ENCODE measurements around the gene RIC3.

RIC3 gene

GRCh38 chr11:8168485-8169257 is at the start of gene RIC3:
RIC3 (minus strand) TSS chr11:8169025; CDS start chr11:8168989, 36 bp downstream.
- DNase-seq (ENCODE audit: low read depth in 2 of 2), result peak; percentile 17 to 35

DNA sequence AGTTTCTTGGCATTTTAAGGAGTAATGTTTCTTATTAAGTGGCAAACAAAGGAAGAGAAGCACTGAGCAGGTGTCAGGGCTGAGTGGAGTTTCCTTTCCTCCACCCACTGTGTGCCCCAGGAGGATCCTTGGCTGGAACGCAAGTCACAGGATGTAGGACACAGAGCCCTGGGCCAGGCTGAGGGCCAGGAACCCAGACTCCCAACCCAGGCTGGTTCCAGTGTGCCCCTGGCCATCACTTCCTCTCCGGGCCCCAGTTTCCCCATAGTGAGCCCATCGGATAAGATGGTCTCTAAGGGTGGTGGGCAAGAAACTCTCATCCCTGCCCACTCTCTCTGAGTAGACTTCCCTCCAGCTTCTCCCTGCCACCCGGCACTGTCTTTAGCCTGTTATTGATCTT is 49.6 kb upstream of the RIC3 start:
- no peak for DNase-seq (ENCODE audit: low read depth in 2 of 2)

DNA sequence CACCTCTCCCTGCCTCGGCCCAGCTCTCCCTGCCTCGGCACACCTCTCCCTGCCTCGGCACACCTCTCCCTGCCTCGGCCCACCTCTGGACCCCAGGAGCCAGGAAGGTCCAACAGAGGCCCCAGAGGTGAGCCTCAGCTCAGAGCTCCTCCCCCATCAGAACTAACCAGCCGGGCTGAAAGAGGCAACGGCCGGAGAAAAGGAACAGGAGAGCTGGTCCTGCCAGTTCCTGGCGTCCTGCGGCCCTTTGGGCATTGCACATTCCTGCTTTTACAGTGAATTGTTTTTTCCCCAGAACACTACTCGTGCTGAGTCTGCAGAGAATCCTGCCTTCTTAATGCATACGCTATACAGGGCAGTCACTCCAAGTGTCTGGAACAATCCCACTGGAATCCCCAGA is 49.1 kb upstream of the RIC3 start:
- DNase-seq (ENCODE audit: low read depth in 2 of 2), result no peak

GRCh38 chr11:8217136-8217535 is 48.3 kb upstream of the RIC3 start:
- DNase-seq (ENCODE audit: low read depth in 2 of 2), result no peak

DNA sequence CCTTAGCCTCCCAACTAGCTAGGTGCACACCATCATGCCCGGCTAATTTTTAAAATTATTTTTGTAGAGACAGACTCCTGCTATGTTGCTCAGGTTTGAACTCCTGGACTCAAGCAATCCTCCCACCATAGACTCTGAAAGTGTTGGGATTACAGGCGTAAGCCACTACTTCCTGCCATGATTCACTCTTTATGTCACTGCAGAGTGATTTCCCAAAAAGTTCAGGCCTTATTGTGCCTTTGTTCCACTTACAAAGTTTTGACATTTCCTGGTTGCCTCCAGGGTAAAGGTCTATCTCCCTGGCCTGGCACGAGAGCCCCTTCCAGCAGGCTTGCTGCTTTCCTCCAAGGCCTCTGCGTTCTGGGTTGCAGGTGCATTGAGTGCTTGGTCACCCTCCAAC is 44.6 kb upstream of the RIC3 start:
- DNase-seq (ENCODE audit: low read depth in 2 of 2), result no peak

- no peak for DNase-seq (ENCODE audit: low read depth in 2 of 2)
Measured at GRCh38 chr11:8209208-8209807, 40.5 kb upstream of the RIC3 start.

DNA sequence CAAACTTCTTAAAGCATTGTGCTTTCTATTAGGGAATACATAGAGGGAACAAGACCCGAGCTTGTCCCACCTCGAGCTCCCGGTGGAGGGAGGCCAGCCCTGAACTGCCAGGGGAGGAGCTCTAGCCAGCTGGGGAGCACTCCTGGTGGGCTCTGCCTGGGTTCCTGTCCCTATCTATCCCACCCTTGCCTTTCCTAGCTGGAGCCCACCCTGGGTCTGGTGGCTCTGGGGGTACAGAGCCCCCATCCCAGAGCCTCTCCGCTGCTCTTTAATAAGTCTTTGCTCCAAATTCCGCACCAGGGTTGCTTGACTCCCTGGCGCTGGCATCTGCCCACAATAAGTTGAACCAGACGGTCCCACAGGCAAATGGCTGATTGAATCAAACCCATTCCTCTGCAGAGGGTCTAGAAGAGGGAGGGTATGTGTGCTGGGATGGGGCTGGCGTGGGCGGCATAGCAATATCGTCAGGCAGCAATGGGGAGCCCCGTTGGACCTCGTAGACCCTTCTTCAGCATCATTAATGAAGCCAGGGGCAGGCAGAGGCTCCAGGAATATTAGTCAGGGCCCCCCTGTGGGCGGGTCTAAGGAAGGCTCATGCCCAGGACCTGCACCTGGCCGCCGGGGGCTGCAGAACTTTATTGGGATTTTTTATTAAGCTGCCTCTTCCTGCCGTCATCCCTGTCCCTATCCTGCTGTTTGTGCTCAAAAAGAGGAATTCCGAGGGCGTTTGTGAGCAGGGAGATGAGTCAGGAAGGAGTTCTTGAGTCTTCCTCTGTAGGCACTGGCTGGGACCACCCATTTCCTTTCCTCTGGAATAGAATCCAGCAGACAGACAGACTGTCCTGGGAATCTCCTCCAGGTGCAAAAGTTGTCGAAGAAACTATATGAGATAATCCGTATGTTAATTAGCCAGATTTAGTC is 38.5 kb upstream of the RIC3 start:
- no peak for DNase-seq (ENCODE audit: low read depth in 2 of 2)

- no peak for DNase-seq (ENCODE audit: low read depth in 2 of 2)
Measured at GRCh38 chr11:8206251-8207079, 37.6 kb upstream of the RIC3 start.

DNA sequence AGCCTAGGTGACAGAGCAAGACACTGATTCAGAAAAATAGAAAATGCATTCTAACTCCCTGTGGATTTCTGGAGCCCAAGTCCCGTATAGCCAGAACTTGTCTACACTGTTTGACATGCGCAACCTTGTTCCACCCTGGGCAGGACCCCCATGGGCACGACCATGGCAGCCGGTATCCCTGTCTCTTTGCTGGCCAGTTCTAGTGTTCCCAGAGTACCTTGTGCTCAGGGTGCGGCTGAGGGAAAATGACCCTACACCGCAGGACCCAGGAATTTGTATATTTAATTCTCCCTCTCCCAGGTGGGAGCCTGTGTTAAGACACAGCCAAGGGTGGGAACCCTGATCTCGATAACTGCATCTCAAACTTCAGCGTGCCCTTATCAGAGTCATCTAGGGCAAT is 36.7 kb upstream of the RIC3 start:
- no peak for DNase-seq (ENCODE audit: low read depth in 2 of 2)

DNA sequence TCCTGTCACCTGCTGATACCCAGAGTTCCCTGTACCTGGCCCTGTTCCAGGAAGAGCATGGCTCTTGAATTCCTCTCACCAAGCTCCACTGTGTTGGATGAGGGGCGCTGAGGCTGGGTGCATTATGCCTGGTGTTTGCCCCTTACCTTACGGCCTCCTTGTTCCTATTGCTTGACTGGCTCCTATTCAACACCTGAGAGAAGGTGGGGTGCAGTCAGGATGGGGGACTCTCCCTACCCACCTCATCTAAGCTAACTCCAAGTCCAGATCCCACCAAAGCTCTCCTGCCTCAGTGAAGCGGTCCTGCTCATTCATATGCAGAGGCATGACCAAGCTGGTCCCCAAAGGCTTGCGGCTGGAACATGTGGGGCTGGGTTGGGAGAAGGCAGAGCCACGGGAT is 35.8 kb upstream of the RIC3 start:
- no peak for DNase-seq (ENCODE audit: low read depth in 2 of 2)

- DNase-seq (ENCODE audit: low read depth in 2 of 2), result no peak
Measured at GRCh38 chr11:8204025-8204424, 35.2 kb upstream of the RIC3 start.

DNA sequence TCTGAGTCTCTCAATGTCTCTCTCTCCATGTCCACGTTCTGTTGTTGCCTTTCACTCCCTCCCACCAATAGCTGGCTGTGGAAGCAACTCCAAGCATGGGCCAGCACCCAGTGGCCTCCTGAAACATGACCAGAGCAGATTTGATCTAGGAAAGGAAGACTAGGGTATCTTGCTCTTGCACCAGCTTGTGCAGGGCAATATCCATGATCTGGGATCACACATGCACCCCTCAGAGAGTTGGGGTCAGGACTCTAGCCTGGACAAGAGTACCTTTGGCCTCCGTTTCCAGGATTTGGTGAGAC is 34.5 kb upstream of the RIC3 start:
- DNase-seq (ENCODE audit: low read depth in 2 of 2), result no peak

DNA sequence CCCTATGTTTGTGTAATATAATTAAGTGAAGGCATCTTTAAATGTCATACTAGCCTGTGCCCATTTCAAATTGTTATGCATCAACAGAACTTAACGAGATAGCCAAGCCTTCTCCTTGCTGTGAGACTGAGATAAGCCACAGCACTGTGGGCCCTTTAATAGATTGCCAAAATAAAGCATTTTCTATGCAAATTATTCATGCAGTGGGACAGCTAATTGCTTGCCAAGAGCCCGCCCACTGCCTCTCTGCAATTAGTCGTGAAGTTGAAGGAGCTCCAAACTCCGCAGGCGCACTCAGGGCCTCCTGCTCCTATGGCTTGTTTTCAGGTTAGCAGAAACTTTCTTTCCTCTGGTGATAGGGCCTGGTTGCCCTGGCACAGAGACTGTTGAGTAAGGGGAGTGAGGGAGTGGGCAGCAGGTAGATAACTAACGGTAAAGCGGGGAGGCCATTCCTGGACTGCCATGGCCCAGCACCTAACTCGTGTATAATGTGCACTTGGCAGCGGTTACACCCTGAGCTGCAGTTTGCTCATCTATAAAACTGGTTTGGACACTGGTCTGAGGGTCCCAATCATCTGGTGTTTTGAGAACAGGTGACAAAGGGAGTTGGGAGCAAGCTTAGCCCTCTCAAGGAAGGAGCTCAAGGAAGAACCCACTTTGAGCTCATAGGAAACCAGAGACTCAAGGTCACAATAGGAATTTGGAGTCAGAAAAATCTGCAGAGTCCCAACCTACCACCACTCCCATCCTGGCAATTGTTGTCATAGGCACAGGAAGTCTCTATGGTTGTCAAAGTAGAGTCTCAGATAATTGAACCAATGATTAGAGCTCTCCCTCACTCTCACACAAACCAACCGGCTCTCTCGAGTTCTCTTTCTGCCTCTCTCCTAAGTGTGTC is 33.9 kb upstream of the RIC3 start:
- DNase-seq (ENCODE audit: low read depth in 2 of 2), result no peak

DNA sequence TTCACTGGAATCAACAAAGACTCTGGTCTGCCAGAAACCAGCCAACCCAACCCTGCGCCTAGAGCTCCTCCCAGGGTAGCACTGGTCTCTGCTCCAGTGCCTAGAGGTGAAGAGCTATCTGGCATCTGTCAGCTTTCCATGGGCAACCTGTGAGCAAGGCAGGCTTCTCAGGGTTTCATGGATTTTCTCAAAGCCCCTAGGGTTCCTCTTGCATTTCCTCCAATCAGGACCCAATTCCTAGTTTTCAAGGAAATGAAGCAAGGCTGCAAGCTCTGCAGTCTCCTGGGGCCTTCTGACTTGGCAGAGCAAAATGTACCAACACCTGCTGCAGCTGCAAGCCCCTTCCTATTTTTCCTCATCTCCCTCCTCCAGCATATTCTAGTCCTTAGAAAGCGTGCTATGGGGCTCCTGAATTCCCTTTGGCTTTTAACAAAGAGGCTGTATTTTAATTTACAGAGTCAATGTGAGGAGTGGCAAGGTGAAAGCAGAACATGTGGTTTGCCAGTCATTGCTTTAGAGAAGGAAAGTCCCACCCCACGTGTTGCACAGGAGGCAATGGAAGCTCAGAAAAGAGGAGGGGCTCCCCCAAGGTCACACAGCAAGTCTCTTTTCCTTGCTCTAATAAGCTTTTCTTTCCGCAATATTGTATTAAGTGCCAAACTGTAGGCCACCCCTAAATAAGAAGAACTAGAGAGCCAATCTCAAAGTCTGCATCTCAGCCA is 33.0 kb upstream of the RIC3 start:
- DNase-seq (ENCODE audit: low read depth in 2 of 2), result no peak

DNA sequence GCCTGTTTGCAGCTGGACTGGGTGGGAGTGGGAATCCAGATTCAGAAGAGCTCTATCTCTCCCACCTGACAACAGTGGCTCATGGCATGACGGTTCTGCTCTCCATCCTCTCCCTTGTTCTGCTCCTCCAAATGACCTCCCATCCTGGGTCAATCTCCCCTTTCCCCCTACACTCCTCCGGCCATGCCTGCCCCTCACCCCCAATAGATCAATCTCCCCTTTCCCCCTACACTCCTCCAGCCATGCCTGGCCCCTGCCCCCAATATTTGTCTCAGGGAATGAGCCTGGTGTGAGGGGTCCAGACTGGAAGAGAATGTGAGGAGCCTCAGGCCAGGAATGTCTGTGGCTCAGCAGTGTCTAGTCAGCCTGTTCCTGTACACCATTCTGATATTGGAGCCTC is 30.9 kb upstream of the RIC3 start:
- no peak for DNase-seq (ENCODE audit: low read depth in 2 of 2)

DNA sequence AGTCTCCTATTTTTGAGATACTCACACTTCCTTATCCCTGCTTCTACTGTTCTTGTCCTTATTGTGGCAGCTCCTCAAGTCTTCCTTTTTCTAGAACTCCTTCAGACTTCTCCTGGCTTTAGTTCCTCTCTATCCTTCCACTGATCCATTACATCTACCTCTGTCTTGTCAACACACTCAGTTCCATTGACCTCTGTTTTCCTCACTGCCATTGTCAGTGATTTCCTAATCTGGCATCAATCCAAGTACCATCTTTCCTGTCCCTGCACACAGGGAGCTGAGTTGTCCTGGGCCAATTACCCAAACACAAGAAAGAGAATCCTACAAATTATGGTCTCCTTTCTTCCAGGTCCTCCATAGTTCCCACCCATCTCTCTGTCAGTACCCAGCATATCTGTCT is 27.9 kb upstream of the RIC3 start:
- no peak for DNase-seq (ENCODE audit: low read depth in 2 of 2)

- DNase-seq (ENCODE audit: low read depth in 2 of 2), result no peak
Measured at GRCh38 chr11:8194956-8195355, 26.1 kb upstream of the RIC3 start.

DNA sequence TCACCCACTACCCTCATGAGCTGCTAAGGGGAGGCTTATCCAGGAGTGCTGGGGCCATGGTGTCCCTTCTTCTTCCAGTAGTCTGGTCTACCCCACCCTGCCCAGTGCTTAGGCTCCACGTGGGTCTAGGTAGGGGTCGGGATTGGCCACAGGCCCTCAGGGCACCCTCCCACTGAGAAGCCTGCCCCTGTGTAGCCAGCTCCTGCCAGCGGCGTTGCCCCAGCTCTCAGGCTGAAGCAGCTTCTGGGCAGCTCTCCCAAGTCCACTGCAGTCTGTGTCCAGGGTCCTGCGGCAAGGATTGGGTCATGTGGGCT is 24.0 kb upstream of the RIC3 start:
- DNase-seq (ENCODE audit: low read depth in 2 of 2), result no peak

DNA sequence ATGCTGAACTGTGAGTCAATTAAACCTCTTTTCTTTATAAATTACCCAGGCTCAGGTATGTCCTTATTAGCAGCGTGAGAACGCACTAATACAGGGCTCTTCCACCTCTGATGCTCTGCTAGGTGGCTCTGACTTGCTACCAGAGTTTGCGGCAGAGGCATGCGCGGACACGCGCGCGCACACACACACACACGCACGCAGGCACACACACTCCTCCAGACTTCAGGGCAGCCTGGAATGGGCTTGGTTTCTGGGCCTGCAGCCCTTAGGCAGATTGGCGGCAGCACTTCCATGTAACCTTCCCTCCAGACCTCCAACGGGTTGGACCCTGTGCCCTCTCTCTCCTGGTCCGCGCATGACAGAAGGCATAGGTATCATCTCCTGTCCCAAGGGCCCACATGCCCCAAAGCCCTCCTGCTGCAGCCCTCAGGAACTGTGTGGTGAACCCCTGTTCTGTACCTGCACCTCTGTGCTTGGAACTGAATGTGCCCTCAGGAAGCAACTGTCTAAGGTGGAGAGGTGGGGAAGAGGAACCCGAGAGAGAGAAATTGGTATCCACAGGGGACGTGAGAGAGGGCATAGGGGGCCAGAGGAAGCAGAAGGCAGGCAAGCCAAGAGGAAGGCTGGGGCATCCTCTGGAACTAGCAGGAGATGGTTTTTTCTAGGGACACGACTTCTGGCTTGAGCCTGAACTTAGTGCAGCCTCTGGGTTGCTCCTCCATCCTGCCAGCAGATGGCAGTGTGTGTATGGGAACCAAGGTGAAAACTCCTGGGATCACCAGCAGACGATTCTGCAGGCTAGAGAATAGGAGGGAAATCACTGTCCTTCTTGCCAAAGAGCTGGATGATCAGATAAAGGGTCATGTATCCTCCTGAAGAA is 23.4 kb upstream of the RIC3 start:
- no peak for DNase-seq (ENCODE audit: low read depth in 2 of 2)

Data from stimulated activated CD8-positive, alpha-beta memory T cell treated with anti-CD3 and anti-CD28 coated beads, Interleukin-7, amount 100 ng/mL, for 4 hours (primary cell).